ENCODE results near the gene TMEM212. TPM values are rescaled to one million over a fixed set of nuclear protein-coding genes. Genes with fewer than 3 reads are reported as not detected.

Gene TMEM212
- total and polyA plus RNA-seq, 4 experiments from 2014 or later: not detected

GRCh38 chr3:171892457-171892856, 49.3 kb downstream of the TMEM212 start:
- no peak overlapping the region for H3K27ac Mint-ChIP-seq
- H3K9me3 ChIP-seq (ENCODE audit: control insufficient read depth in 1 of 2, low read length in 2 of 2): no peaks in the 10 kb centered on the region
- H3K27ac ChIP-seq (ENCODE audit: low read depth, low read length): no peak overlapping the region
- H3K27me3 Mint-ChIP-seq: peaks cover 11 to 15% of the 10 kb centered on the region in 2 donors
- ChIA-PET POLR2A (ENCODE audit: partially characterized antibody) (no interaction called here), CTCF (ENCODE audit: partially characterized antibody) (no interaction called here)
- intact Hi-C loops (cut with micrococcal nuclease): no loop called here
- no peaks in the 10 kb centered on the region for H3K4me1 ChIP-seq (ENCODE audit: insufficient read depth, low read length)
- no peak overlapping the region for H3K4me3 ChIP-seq (ENCODE audit: low read length in 2 of 2)
- no peaks in the 10 kb centered on the region for H3K36me3 ChIP-seq (ENCODE audit: insufficient read depth, low read length)
- peaks cover 0 to 3% (median 0%) of the 10 kb centered on the region in 8 donors for H3K9me3 Mint-ChIP-seq
- H3K4me3 Mint-ChIP-seq: no peak overlapping the region
- DNase-seq: no peak
- no peaks in the 10 kb centered on the region for H3K4me1 Mint-ChIP-seq
- no peaks in the 10 kb centered on the region for H3K36me3 Mint-ChIP-seq
- no peaks in the 10 kb centered on the region for H3K27me3 ChIP-seq (ENCODE audit: insufficient read depth, low read length)

DNA sequence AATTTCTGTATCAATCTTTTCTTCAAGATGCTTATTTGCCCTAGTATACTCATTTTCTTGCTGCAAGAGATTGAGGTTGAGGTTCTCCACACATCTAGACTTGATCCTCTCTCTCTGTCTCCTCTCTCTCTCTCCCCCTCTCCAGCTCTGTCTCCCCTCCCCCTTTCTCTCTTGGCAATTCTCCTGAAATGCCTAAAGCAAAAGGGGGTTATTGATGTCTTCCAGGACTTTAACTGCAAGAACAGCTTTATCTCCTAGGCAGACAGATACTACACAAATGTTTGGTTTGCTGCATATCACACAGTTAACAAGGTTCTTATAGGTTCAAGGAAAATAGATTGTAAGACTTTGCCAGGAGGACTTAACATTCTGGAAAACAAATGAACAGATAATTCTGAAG, 52.1 kb downstream of the TMEM212 start:
- Mint-ChIP-seq H3K27me3 (peaks cover 11 to 18% of the 10 kb centered on the region in 2 donors), H3K9me3 (peaks cover 0 to 3% (median 0%) of the 10 kb centered on the region in 8 donors), H3K4me1 (no peaks in the 10 kb centered on the region), H3K27ac (no peak overlapping the region), H3K4me3 (no peak overlapping the region), H3K36me3 (no peaks in the 10 kb centered on the region)
- Histone ChIP-seq H3K27ac (ENCODE audit: low read depth, low read length) (no peak overlapping the region), H3K4me3 (ENCODE audit: low read length in 2 of 2) (no peak overlapping the region), H3K27me3 (ENCODE audit: insufficient read depth, low read length) (no peaks in the 10 kb centered on the region), H3K36me3 (ENCODE audit: insufficient read depth, low read length) (no peaks in the 10 kb centered on the region), H3K9me3 (ENCODE audit: control insufficient read depth in 1 of 2, low read length in 2 of 2) (no peaks in the 10 kb centered on the region), H3K4me1 (ENCODE audit: insufficient read depth, low read length) (no peaks in the 10 kb centered on the region)
- CTCF ChIA-PET (ENCODE audit: partially characterized antibody): no interaction called here
- intact Hi-C loops (cut with micrococcal nuclease): no loop called here
- DNase-seq: no peak
- POLR2A ChIA-PET (ENCODE audit: partially characterized antibody): no interaction called here

DNA sequence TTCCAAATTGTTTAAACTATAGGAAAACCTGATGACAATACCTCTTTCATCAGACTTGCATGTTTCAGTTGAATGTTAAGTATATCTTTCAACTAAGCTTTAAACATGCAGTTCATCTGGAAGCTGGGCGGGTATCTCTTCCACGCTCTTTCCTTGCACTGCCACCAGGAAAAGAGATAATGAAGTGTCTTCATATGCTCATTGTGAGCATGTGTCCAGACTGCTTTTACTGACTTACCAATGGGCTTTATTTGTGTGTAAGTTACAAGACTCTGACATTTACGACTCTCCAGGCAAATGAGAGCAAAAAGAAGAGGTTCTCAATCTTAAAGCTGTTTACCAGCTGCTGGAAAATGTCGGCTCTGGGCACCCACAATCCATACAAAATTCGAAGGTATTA, 52.8 kb downstream of the TMEM212 start:
- H3K4me1 ChIP-seq (ENCODE audit: insufficient read depth, low read length): no peaks in the 10 kb centered on the region
- POLR2A ChIA-PET (ENCODE audit: partially characterized antibody): no interaction called here
- peaks cover 11 to 19% of the 10 kb centered on the region in 2 donors for H3K27me3 Mint-ChIP-seq
- H3K36me3 Mint-ChIP-seq: no peaks in the 10 kb centered on the region
- H3K9me3 ChIP-seq (ENCODE audit: control insufficient read depth in 1 of 2, low read length in 2 of 2): no peaks in the 10 kb centered on the region
- H3K4me1 Mint-ChIP-seq: no peaks in the 10 kb centered on the region
- no peaks in the 10 kb centered on the region for H3K36me3 ChIP-seq (ENCODE audit: insufficient read depth, low read length)
- no peak for DNase-seq
- H3K4me3 Mint-ChIP-seq: no peak overlapping the region
- no peak overlapping the region for H3K27ac Mint-ChIP-seq
- CTCF ChIA-PET (ENCODE audit: partially characterized antibody): no interaction called here
- no peak overlapping the region for H3K4me3 ChIP-seq (ENCODE audit: low read length in 2 of 2)
- H3K9me3 Mint-ChIP-seq: no peaks in the 10 kb centered on the region
- H3K27me3 ChIP-seq (ENCODE audit: insufficient read depth, low read length): no peaks in the 10 kb centered on the region
- no peak overlapping the region for H3K27ac ChIP-seq (ENCODE audit: low read depth, low read length)
- intact Hi-C loops (cut with micrococcal nuclease): no loop called here

DNA sequence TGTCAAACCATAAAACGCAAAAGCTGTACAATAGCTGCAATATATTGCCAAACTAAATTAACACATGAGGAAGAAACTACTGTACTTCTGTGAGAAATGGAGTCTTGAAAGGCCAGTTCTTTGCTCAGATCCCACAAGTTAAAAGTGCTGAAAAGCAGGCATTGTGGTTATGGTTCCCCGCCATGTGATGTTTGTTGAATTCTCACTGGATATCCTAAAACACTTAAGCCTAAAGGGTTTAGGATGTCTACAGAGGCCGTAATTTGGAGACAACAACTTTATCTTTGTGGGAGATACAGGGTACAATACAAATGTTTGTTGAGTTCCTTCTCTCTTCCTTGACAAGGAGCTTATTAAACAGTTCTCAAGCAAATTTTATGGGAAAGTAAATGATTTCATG, 53.2 kb downstream of the TMEM212 start:
- CTCF ChIA-PET (ENCODE audit: partially characterized antibody): no interaction called here
- H3K27ac Mint-ChIP-seq: no peak overlapping the region
- Histone ChIP-seq H3K9me3 (ENCODE audit: control insufficient read depth in 1 of 2, low read length in 2 of 2) (no peaks in the 10 kb centered on the region), H3K4me3 (ENCODE audit: low read length in 2 of 2) (no peak overlapping the region), H3K36me3 (ENCODE audit: insufficient read depth, low read length) (no peaks in the 10 kb centered on the region), H3K27ac (ENCODE audit: low read depth, low read length) (no peak overlapping the region), H3K4me1 (ENCODE audit: insufficient read depth, low read length) (no peaks in the 10 kb centered on the region), H3K27me3 (ENCODE audit: insufficient read depth, low read length) (no peaks in the 10 kb centered on the region)
- H3K4me1 Mint-ChIP-seq: no peaks in the 10 kb centered on the region
- DNase-seq: no peak
- intact Hi-C loops (cut with micrococcal nuclease): no loop called here
- H3K36me3 Mint-ChIP-seq: no peaks in the 10 kb centered on the region
- peaks cover 11 to 21% of the 10 kb centered on the region in 2 donors for H3K27me3 Mint-ChIP-seq
- POLR2A ChIA-PET (ENCODE audit: partially characterized antibody): no interaction called here
- no peak overlapping the region for H3K4me3 Mint-ChIP-seq
- no peaks in the 10 kb centered on the region for H3K9me3 Mint-ChIP-seq

DNA sequence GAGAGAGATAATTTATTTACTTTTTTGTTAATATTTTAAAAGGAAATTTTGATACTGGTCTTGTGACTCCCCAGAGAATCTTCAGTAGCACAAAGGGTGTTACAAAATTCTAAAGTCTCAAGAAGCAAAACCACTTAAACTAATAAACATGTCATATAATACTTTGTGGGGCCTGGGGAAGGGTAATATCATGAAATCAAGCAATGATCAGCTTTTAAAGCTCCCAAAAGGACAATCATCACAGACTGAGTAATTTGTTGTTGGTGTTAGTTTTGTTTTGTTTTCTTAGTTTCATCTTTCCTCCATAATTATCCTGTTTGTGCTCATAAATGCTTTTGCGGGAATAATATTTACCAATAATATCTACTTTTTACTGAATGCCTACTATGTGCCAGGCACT, 55.0 kb downstream of the TMEM212 start:
- no peak overlapping the region for H3K4me3 ChIP-seq (ENCODE audit: low read length in 2 of 2)
- no peak overlapping the region for H3K4me3 Mint-ChIP-seq
- no peaks in the 10 kb centered on the region for H3K4me1 Mint-ChIP-seq
- H3K9me3 Mint-ChIP-seq: no peaks in the 10 kb centered on the region
- no peaks in the 10 kb centered on the region for H3K36me3 Mint-ChIP-seq
- H3K27me3 Mint-ChIP-seq: peaks cover 11 to 21% of the 10 kb centered on the region in 2 donors
- H3K9me3 ChIP-seq (ENCODE audit: control insufficient read depth in 1 of 2, low read length in 2 of 2): no peaks in the 10 kb centered on the region
- no peak overlapping the region for H3K27ac ChIP-seq (ENCODE audit: low read depth, low read length)
- H3K27me3 ChIP-seq (ENCODE audit: insufficient read depth, low read length): no peaks in the 10 kb centered on the region
- H3K27ac Mint-ChIP-seq: no peak overlapping the region
- no peaks in the 10 kb centered on the region for H3K36me3 ChIP-seq (ENCODE audit: insufficient read depth, low read length)
- intact Hi-C loops (cut with micrococcal nuclease): no loop called here
- H3K4me1 ChIP-seq (ENCODE audit: insufficient read depth, low read length): no peaks in the 10 kb centered on the region
- POLR2A ChIA-PET (ENCODE audit: partially characterized antibody): no interaction called here
- CTCF ChIA-PET (ENCODE audit: partially characterized antibody): no interaction called here
- DNase-seq: no peak

GRCh38 chr3:171900446-171900845, 57.3 kb downstream of the TMEM212 start:
- Histone ChIP-seq H3K4me1 (ENCODE audit: insufficient read depth, low read length) (no peaks in the 10 kb centered on the region), H3K27ac (ENCODE audit: low read depth, low read length) (no peak overlapping the region), H3K27me3 (ENCODE audit: insufficient read depth, low read length) (no peaks in the 10 kb centered on the region), H3K36me3 (ENCODE audit: insufficient read depth, low read length) (no peaks in the 10 kb centered on the region), H3K9me3 (ENCODE audit: control insufficient read depth in 1 of 2, low read length in 2 of 2) (no peaks in the 10 kb centered on the region), H3K4me3 (ENCODE audit: low read length in 2 of 2) (no peak overlapping the region)
- H3K27me3 Mint-ChIP-seq: peaks cover 4 to 15% of the 10 kb centered on the region in 2 donors
- intact Hi-C loops (cut with micrococcal nuclease): no loop called here
- DNase-seq: no peak
- ChIA-PET CTCF (ENCODE audit: partially characterized antibody) (no interaction called here), POLR2A (ENCODE audit: partially characterized antibody) (interaction anchor here (0.7 kb wide), 1 partner anchor 754 kb away, joined by 3 read pairs; no protein-coding TSS in a partner anchor)
- H3K27ac Mint-ChIP-seq: peak overlapping the region in 2 of 7 donors; percentile 2 to 11
- H3K36me3 Mint-ChIP-seq: no peaks in the 10 kb centered on the region
- no peaks in the 10 kb centered on the region for H3K9me3 Mint-ChIP-seq
- no peaks in the 10 kb centered on the region for H3K4me1 Mint-ChIP-seq
- H3K4me3 Mint-ChIP-seq: no peak overlapping the region

DNA sequence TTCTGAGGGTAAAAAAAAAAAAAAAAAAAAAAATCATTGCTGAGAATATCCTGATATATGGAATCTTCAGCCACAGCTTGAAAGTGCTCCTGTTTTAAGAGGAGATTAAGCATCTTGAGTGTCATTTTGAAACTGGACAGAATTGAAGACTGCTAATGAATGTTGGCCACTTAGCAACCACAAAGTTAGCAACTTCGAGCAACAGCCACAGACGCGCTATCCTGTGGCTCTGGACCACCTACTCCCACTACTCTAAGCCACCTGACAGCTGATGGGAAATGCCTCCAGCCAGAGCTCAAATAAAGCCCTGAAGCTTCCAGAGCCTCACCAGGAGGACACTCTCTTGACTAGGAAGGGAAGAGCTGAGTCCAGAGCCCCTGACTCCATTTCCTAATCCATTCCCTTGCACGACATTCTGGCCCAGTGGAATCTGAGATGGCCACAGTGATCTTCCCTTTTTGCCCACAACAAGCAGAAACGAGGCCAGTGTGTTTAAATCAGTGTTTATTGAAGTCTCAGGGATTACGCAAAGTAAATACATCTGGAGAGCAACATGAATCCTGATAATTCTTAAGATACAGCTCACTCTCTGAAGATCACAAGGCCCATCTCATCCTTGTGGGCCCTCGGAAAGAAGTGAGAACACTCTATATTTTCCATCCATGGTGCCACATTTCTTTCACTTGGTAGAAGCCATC, 58.6 kb downstream of the TMEM212 start:
- Histone ChIP-seq H3K4me1 (ENCODE audit: insufficient read depth, low read length) (no peaks in the 10 kb centered on the region), H3K4me3 (ENCODE audit: low read length in 2 of 2) (no peak overlapping the region), H3K36me3 (ENCODE audit: insufficient read depth, low read length) (no peaks in the 10 kb centered on the region), H3K27me3 (ENCODE audit: insufficient read depth, low read length) (no peaks in the 10 kb centered on the region), H3K27ac (ENCODE audit: low read depth, low read length) (no peak overlapping the region), H3K9me3 (ENCODE audit: control insufficient read depth in 1 of 2, low read length in 2 of 2) (no peaks in the 10 kb centered on the region)
- ChIA-PET POLR2A (ENCODE audit: partially characterized antibody) (no interaction called here), CTCF (ENCODE audit: partially characterized antibody) (no interaction called here)
- H3K4me3 Mint-ChIP-seq: no peak overlapping the region
- peaks cover 1 to 11% of the 10 kb centered on the region in 2 donors for H3K27me3 Mint-ChIP-seq
- H3K9me3 Mint-ChIP-seq: no peaks in the 10 kb centered on the region
- no peaks in the 10 kb centered on the region for H3K4me1 Mint-ChIP-seq
- DNase-seq: no peak
- intact Hi-C loops (cut with micrococcal nuclease): no loop called here
- no peak overlapping the region for H3K27ac Mint-ChIP-seq
- H3K36me3 Mint-ChIP-seq: no peaks in the 10 kb centered on the region

Data from CD4-positive, alpha-beta memory T cell (primary cell).